B cell (primary cell): ENCODE measurements around the gene GLP2R. TPM values are rescaled to one million over a fixed set of nuclear protein-coding genes. Genes with fewer than 3 reads are reported as not detected.

Experiments
- ATAC-seq: fragments of 200-7000 bp; cut with Tn5 transposase; one replicate; pipeline ENCODE4 v1.10.0; 2021; ENCODE audit warnings: low read depth, mild to moderate bottlenecking, moderate number of reproducible peaks, moderate library complexity
- CTCF ChIA-PET: fragments of 350-600 bp; sonication (Branson Sonifier 250); formaldehyde crosslinking; loops from one replicate; lab custom pipeline; 2021; ENCODE audit warnings: antibody characterized with exemption, inconsistent platforms; lab: Charles Lee
- POLR2A ChIA-PET: fragments of 350-600 bp; sonication (Branson Sonifier 250); formaldehyde crosslinking; loops from one replicate; lab custom pipeline; 2021; ENCODE audit warnings: antibody characterized with exemption; lab: Charles Lee
- DNase-seq: peaks from one replicate; pipeline ENCODE4 v3.0.0; 2013
- H2AFZ ChIP-seq: 2 replicates; pipeline ENCODE4 v1.6.1; 2012; ENCODE audit warnings: mild to moderate bottlenecking, low read depth, low read length; ENCODE audit not compliant: insufficient read depth, poor library complexity, severe bottlenecking
- H3K27ac ChIP-seq, 2 donors: 1 replicate in 1 of 2; 2 replicates in 1 of 2; pipeline ENCODE4 v1.5.1; 2012 to 2013; ENCODE audit warnings: low read length in 2 of 2, mild to moderate bottlenecking in 2 of 2, moderate library complexity in 1 of 2
- H3K27me3 ChIP-seq, 4 experiments: fragments of 200-600 bp in 1 of 4; sonication (generic) in 1 of 4; replicated peaks in 1 of 4; 1 replicate in 2 of 4; 2 replicates in 2 of 4; pipeline versions ENCODE4 v1.6.1 to v1.7.0; 2013 to 2016; ENCODE audit warnings: low read length in 3 of 4, mild to moderate bottlenecking in 2 of 4, mixed read lengths in 1 of 4, moderate library complexity in 1 of 4; ENCODE audit not compliant: insufficient read depth in 4 of 4, control insufficient read depth in 3 of 4; ENCODE audit errors: control extremely low read depth in 1 of 4
- H3K36me3 ChIP-seq, 2 experiments: replicated peaks in 1 of 2; 1 replicate in 1 of 2; 2 replicates in 1 of 2; pipeline versions ENCODE4 v1.6.1 to v1.7.1; 2013; ENCODE audit warnings: low read length in 1 of 2; ENCODE audit not compliant: insufficient read depth in 2 of 2, control insufficient read depth in 1 of 2; ENCODE audit errors: control extremely low read depth in 1 of 2, extremely low read depth in 1 of 2
- H3K4me1 ChIP-seq, 2 donors: fragments of 200-600 bp in 1 of 2; sonication (generic) in 1 of 2; 1 replicate in 1 of 2; 2 replicates in 1 of 2; pipeline versions ENCODE4 v1.5.1 to v1.6.1; 2013 to 2017; ENCODE audit warnings: low read length in 2 of 2; ENCODE audit not compliant: control insufficient read depth in 2 of 2, insufficient read depth in 2 of 2
- H3K4me2 ChIP-seq: replicated peaks from 2 replicates; pipeline ENCODE3; 2012; ENCODE audit warnings: mild to moderate bottlenecking, low read depth, low read length; ENCODE audit not compliant: poor library complexity, severe bottlenecking
- H3K4me3 ChIP-seq, 5 experiments: fragments of 200-600 bp in 1 of 5; sonication (generic) in 1 of 5; 1 replicate in 3 of 5; 2 replicates in 2 of 5; pipeline versions ENCODE4 v1.5.1 to v1.7.0; 2011 to 2016; ENCODE audit warnings: low read length in 4 of 5, mild to moderate bottlenecking in 4 of 5, low read depth in 2 of 5, control low read depth in 1 of 5, moderate library complexity in 1 of 5; ENCODE audit not compliant: insufficient read depth in 1 of 5; ENCODE audit errors: control extremely low read depth in 1 of 5, extremely low read depth in 1 of 5
- H3K79me2 ChIP-seq: fragments of 200-600 bp; sonication (generic); one replicate; pipeline ENCODE4 v1.6.0; 2016; ENCODE audit warnings: low read length; ENCODE audit not compliant: control insufficient read depth, insufficient read depth
- H3K9ac ChIP-seq: fragments of 200-600 bp; sonication (generic); 2 replicates; pipeline ENCODE4 v1.6.1; 2017; ENCODE audit warnings: mild to moderate bottlenecking, low read length, moderate library complexity
- H3K9me3 ChIP-seq, 3 donors: one replicate each; pipeline versions ENCODE4 v1.6.1 to v1.7.1; 2013; ENCODE audit warnings: low read length in 2 of 3; ENCODE audit not compliant: control insufficient read depth in 2 of 3, insufficient read depth in 1 of 3; ENCODE audit errors: control extremely low read depth in 1 of 3
- H4K20me1 ChIP-seq: 2 replicates; pipeline ENCODE4 v1.6.0; 2012; ENCODE audit warnings: mild to moderate bottlenecking, low read length; ENCODE audit not compliant: insufficient read depth, control insufficient read depth, poor library complexity, severe bottlenecking
- H3K27ac Mint-ChIP-seq: one replicate; pipeline ENCODE4 v1.8.0; 2021; ENCODE audit warnings: mixed read lengths
- H3K27me3 Mint-ChIP-seq: one replicate; pipeline ENCODE4 v1.8.0; 2021; ENCODE audit warnings: mixed read lengths
- H3K4me1 Mint-ChIP-seq: one replicate; pipeline ENCODE4 v1.8.0; 2021; ENCODE audit warnings: mixed read lengths
- H3K4me3 Mint-ChIP-seq: one replicate; pipeline ENCODE4 v1.8.0; 2021; ENCODE audit warnings: mixed read lengths
- H3K9me3 Mint-ChIP-seq: one replicate; pipeline ENCODE4 v1.8.0; 2022; ENCODE audit warnings: mixed read lengths; ENCODE audit not compliant: insufficient read depth
- CTCF ChIP-seq: fragments of 200-600 bp; IDR thresholded peaks from one replicate; pipeline ENCODE4 v1.8.0; 2022; ENCODE audit warnings: antibody characterized with exemption, mild to moderate bottlenecking
- EZH2 ChIP-seq: IDR thresholded peaks from 2 replicates; pipeline ENCODE4 v1.6.1; 2012; ENCODE audit warnings: borderline replicate concordance, low read depth, mild to moderate bottlenecking, moderate library complexity, low read length; ENCODE audit not compliant: insufficient read depth, poor library complexity, severe bottlenecking
- WGBS: methylation state at CpG from one replicate; pipeline ENCODE4 v1.1.5; 2013; ENCODE audit warnings: missing lambda C conversion rate; ENCODE audit not compliant: insufficient coverage; 5-methylcytosine and 5-hydroxymethylcytosine counted together
- intact Hi-C: fragments of 100-400 bp; cut with micrococcal nuclease; formaldehyde crosslinking; loops from one replicate; pipeline ENCODE4 v1.10.0; 2022
- polyA plus RNA-seq: library from polyadenylated mRNA; depleted of rRNA; stranded (reverse); fragments of >200 nt; gene quantifications from 2 replicates; pipeline ENCODE4 v1.2.3, GENCODE V29; 2012
- total RNA-seq, 2 donors: library from RNA; stranded (reverse); fragments of 120-200 nt in 1 of 2; gene quantifications; 1 replicate in 1 of 2; 2 replicates in 1 of 2; pipeline versions ENCODE4 v1.2.3 to v1.2.4, GENCODE V29; 2013 to 2022

Gene GLP2R
- total and polyA plus RNA-seq, 2 donors (not counting 1 experiment from before 2014, with no cell fraction given): not detected

- H4K20me1 ChIP-seq: no peaks in the 10 kb centered on the region
- no peak overlapping the region for H3K9ac ChIP-seq
- ATAC-seq: no peak
- no peak for DNase-seq
- no peaks in the 10 kb centered on the region for H3K36me3 ChIP-seq
- H3K79me2 ChIP-seq: no peaks in the 10 kb centered on the region
- Mint-ChIP-seq H3K27me3 (no peaks in the 10 kb centered on the region), H3K4me3 (no peak overlapping the region), H3K27ac (no peak overlapping the region), H3K9me3 (peaks cover 6% of the 10 kb centered on the region), H3K4me1 (no peaks in the 10 kb centered on the region)
- no peaks in the 10 kb centered on the region for H3K4me1 ChIP-seq
- TF ChIP-seq CTCF (no peak), EZH2 (no peak)
- intact Hi-C loops: no loop called here
- ChIA-PET CTCF (no interaction called here), POLR2A (no interaction called here)
- no peak overlapping the region for H3K4me2 ChIP-seq
- H3K4me3 ChIP-seq: no peak overlapping the region
- H3K27me3 ChIP-seq: no peaks in the 10 kb centered on the region
- H2AFZ ChIP-seq: no peak overlapping the region
- H3K27ac ChIP-seq: no peak overlapping the region
- H3K9me3 ChIP-seq: peaks cover 0 to 12% (median 0%) of the 10 kb centered on the region in 3 donors
- 83% methylated on average over 7 of the region's 9 CpGs for WGBS
Observed at GRCh38 chr17:9813166-9813565, 12.6 kb upstream of the GLP2R start.

GRCh38 chr17:9814337-9814945 lies 11.3 kb upstream of the GLP2R start:
- no peak overlapping the region for H3K4me2 ChIP-seq
- peaks cover 0 to 8% (median 0%) of the 10 kb centered on the region in 3 donors for H3K9me3 ChIP-seq
- ATAC-seq (no peak), DNase-seq (no peak)
- Mint-ChIP-seq H3K4me1 (no peaks in the 10 kb centered on the region), H3K27me3 (peaks cover 3% of the 10 kb centered on the region), H3K9me3 (peaks cover 6% of the 10 kb centered on the region), H3K27ac (no peak overlapping the region), H3K4me3 (no peak overlapping the region)
- WGBS: 96% methylated on average over 11 of the region's 14 CpGs
- ChIA-PET POLR2A (no interaction called here), CTCF (no interaction called here)
- no peak overlapping the region for H2AFZ ChIP-seq
- H3K27ac ChIP-seq: no peak overlapping the region
- no peak for TF ChIP-seq EZH2
- TF ChIP-seq CTCF: no peak
- intact Hi-C loops: no loop called here
- H3K79me2 ChIP-seq: no peaks in the 10 kb centered on the region
- no peaks in the 10 kb centered on the region for H4K20me1 ChIP-seq
- H3K4me1 ChIP-seq: no peaks in the 10 kb centered on the region
- H3K36me3 ChIP-seq: no peaks in the 10 kb centered on the region
- no peaks in the 10 kb centered on the region for H3K27me3 ChIP-seq
- no peak overlapping the region for H3K4me3 ChIP-seq
- H3K9ac ChIP-seq: no peak overlapping the region
